ENCODE measurements around the gene MFSD6L.

DNA sequence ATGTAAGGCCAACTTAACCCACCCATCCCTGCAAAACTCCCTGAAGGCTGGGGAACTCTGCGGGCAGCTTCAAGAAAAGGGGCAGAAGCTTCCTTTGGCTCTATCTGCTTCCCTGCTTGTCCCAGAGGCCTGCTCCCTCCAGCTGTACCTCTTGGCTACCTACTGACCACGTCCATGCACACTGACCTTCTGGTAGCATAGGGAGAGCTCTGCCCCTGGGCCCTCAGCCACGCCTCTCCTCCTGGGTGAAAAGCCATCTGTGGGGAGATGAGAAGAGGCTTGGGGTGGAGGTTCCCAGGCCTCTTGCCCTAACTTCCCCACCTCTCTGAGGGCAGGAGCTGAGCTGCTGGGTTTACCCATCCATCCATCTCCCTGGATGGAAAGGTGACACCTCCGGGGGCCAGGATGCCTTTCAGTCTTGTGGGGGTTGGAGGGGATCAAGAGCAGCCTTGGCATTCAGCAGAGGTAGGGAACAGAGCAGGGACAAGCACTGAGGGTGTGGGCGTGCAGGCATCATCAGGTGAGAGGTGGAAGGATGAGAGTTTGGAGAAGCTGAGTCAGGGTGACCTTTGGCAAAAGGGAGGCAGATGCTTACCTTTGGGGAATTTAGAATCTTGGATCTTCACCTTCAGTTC lies 23.4 kb upstream of the MFSD6L start:
- TF ChIP-seq, protein P1, sequence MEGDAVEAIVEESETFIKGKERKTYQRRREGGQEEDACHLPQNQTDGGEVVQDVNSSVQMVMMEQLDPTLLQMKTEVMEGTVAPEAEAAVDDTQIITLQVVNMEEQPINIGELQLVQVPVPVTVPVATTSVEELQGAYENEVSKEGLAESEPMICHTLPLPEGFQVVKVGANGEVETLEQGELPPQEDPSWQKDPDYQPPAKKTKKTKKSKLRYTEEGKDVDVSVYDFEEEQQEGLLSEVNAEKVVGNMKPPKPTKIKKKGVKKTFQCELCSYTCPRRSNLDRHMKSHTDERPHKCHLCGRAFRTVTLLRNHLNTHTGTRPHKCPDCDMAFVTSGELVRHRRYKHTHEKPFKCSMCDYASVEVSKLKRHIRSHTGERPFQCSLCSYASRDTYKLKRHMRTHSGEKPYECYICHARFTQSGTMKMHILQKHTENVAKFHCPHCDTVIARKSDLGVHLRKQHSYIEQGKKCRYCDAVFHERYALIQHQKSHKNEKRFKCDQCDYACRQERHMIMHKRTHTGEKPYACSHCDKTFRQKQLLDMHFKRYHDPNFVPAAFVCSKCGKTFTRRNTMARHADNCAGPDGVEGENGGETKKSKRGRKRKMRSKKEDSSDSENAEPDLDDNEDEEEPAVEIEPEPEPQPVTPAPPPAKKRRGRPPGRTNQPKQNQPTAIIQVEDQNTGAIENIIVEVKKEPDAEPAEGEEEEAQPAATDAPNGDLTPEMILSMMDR (IDR thresholded peaks at IDR 0.05; ENCODE audit: borderline replicate concordance, extremely low read depth, low read length, poor library complexity, severe bottlenecking) = no peak
- no peak for TF ChIP-seq EZH2 (IDR thresholded peaks at IDR 0.05; ENCODE audit: borderline replicate concordance, low read depth, low read length, severe bottlenecking)
